ENCODE measurements around the gene TFF3.

Gene TFF3

GRCh38 chr21:42321231-42321630, 6.0 kb upstream of the TFF3 start:
- Mint-ChIP-seq H3K27ac (no peak overlapping the region), H3K36me3 (ENCODE audit: low read depth) (peaks cover 4% of the 10 kb centered on the region), H3K4me1 (peaks cover 31% of the 10 kb centered on the region)

GRCh38 chr21:42320791-42321190, 5.6 kb upstream of the TFF3 start:
- Mint-ChIP-seq H3K27me3 (ENCODE audit: low read depth, poor library complexity) (peaks cover 15% of the 10 kb centered on the region), H3K27ac (no peak overlapping the region), H3K9me3 (peaks cover 15% of the 10 kb centered on the region), H3K4me1 (peaks cover 35% of the 10 kb centered on the region), H3K4me3 (no peak overlapping the region), H3K36me3 (ENCODE audit: low read depth) (peaks cover 4% of the 10 kb centered on the region)
- no peak for DNase-seq
- TF ChIP-seq CTCF (IDR thresholded peaks at IDR 0.05) = no peak

More at GRCh38 chr21:42321231-42321630, 6.0 kb upstream of the TFF3 start:
- Mint-ChIP-seq H3K27me3 (ENCODE audit: low read depth, poor library complexity) (peaks cover 15% of the 10 kb centered on the region), H3K4me3 (no peak overlapping the region), H3K9me3 (peaks cover 17% of the 10 kb centered on the region)
- no peak for TF ChIP-seq CTCF (IDR thresholded peaks at IDR 0.05)
- DNase-seq = no peak

- no peaks in the 10 kb centered on the region for H3K36me3 Mint-ChIP-seq (ENCODE audit: low read depth)
- H3K4me1 Mint-ChIP-seq = peaks cover 43% of the 10 kb centered on the region
- TF ChIP-seq CTCF (IDR thresholded peaks at IDR 0.05) = no peak
- peaks cover 17% of the 10 kb centered on the region for H3K27me3 Mint-ChIP-seq (ENCODE audit: low read depth, poor library complexity)
- no peak overlapping the region for H3K4me3 Mint-ChIP-seq
- no peak for DNase-seq
- peaks cover 8% of the 10 kb centered on the region for H3K9me3 Mint-ChIP-seq
- no peak overlapping the region for H3K27ac Mint-ChIP-seq
These were observed 4.8 kb upstream of the TFF3 start for GRCh38 chr21:42319851-42320572.

GRCh38 chr21:42319376-42319775, 4.2 kb upstream of the TFF3 start:
- no peak for TF ChIP-seq CTCF (IDR thresholded peaks at IDR 0.05)
- no peak overlapping the region for H3K27ac Mint-ChIP-seq
- peaks cover 46% of the 10 kb centered on the region for H3K4me1 Mint-ChIP-seq
- H3K9me3 Mint-ChIP-seq = peaks cover 5% of the 10 kb centered on the region
- H3K36me3 Mint-ChIP-seq (ENCODE audit: low read depth) = no peaks in the 10 kb centered on the region
- no peak overlapping the region for H3K4me3 Mint-ChIP-seq
- no peak for DNase-seq
- peaks cover 17% of the 10 kb centered on the region for H3K27me3 Mint-ChIP-seq (ENCODE audit: low read depth, poor library complexity)

GRCh38 chr21:42317826-42318746, 2.9 kb upstream of the TFF3 start:
- no peak for TF ChIP-seq CTCF (IDR thresholded peaks at IDR 0.05)
- no peak for DNase-seq
- H3K9me3 Mint-ChIP-seq = no peaks in the 10 kb centered on the region
- no peaks in the 10 kb centered on the region for H3K36me3 Mint-ChIP-seq (ENCODE audit: low read depth)
- peaks cover 57% of the 10 kb centered on the region for H3K4me1 Mint-ChIP-seq
- H3K27me3 Mint-ChIP-seq (ENCODE audit: low read depth, poor library complexity) = peaks cover 21% of the 10 kb centered on the region
- no peak overlapping the region for H3K4me3 Mint-ChIP-seq
- peak overlapping the region; percentile 87 for H3K27ac Mint-ChIP-seq
